HG02798 (cell line): Measurements from ENCODE around the gene C4BPA.

Experiments used
- ATAC-seq: cut with Tn5 transposase; IDR thresholded peaks from one replicate; pipeline ENCODE4 v1.9.1; 2021; ENCODE audit warnings: mild to moderate bottlenecking; ENCODE audit not compliant: unreplicated experiment, poor library complexity

The C4BPA gene

DNA sequence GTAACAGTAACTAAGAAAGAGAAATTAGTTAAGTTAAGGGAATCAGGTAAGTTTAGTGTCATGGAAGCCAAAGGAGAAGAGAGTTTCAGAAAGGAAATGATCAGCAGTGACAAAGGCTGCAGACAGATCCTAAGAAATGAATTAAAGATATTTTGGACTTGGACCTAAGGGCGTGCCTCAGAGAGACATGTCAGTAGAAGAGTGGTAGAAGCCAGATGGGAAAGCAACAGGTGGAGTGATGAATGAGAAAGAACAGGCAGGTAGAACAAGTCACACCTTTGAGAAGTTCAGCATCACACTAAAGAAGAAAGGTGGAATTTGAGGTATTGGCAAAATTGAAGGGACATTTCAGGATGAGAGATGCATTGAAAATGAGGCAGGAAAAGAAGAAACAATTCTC is 1.4 kb upstream of the C4BPA start:
- no peak for ATAC-seq

- ATAC-seq: no peak
Measured at GRCh38 chr1:207109004-207109403, 5.0 kb downstream of the C4BPA start.

DNA sequence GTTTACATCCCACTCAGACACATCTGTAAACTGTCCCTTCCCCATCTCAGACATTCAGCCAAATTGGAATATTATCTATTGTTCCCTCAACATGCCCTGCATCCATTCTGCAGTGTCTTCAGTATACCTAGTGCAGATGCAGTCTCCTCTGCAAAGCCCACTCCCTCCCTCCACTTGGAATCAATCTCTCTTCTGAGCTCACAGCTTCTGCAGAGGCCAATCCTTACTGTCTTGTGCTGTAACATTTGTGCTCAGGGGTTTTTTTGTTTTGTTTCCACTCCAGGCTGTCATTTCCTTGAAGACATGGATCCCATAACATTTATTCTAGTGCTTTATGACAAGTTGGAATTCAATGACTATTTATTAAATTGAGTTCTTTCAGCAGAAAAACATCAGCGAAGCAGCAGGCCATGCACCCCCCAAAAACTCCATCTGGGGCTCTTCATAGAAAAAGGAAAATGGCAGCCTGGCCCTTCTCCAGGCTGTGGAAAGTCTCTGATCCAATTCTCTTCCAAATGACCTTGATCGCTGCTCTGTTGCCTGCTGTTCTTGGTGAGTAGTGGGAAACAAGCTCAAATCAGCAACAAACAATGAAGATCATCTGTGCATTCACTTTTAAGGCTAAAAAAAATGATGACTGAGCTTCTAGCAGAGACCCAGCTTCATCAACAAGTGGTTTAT is 8.7 kb downstream of the C4BPA start:
- ATAC-seq: no peak

GRCh38 chr1:207115269-207115668 is 11.2 kb downstream of the C4BPA start:
- ATAC-seq: no peak

GRCh38 chr1:207124389-207124788 is 20.4 kb downstream of the C4BPA start:
- no peak for ATAC-seq

DNA sequence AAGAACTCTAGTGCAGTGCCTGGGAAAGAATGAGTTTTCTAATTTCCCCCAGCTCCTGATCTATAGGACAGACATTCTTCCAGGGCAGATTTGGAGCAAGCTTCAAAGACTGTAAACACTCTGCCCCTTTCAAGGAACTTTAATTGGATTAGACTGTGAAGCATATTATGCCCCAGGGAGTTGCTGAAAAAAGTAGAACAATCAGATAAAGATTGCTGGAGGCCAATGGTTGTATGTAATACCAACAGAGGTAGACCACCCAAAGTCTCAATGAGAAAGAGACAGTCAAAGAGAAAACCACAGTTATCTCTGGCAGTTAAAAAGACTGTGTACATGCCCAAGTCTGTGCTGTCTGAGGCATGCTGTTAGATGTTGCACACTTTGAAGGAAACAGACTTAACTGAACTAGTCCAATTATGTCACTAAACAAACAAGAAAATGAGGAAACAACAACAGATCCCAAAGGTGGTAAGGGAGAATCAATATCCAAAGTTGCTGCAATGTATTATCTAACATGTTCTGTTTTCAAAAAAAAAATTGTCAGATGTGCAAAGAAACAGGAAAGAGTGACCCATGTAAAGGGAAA is 24.4 kb downstream of the C4BPA start:
- ATAC-seq: no peak

DNA sequence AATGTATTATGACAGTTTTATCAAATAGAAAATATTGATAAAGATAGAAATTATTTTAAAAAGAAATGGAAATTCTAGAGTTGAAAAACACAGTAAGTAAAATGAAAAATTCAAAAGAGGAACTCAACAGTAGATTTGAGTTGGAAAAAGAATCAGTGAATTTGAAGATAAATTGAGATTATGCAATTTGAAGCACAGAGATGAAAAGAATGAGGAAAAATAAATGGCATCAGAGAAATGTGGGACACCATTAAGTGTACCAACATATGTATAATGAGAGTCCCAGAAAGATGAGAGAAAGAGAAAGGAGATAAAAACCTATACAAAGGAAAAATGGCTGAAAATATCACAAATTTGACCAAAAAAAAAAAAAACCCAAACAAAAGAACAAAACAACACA is 25.0 kb downstream of the C4BPA start:
- no peak for ATAC-seq

DNA sequence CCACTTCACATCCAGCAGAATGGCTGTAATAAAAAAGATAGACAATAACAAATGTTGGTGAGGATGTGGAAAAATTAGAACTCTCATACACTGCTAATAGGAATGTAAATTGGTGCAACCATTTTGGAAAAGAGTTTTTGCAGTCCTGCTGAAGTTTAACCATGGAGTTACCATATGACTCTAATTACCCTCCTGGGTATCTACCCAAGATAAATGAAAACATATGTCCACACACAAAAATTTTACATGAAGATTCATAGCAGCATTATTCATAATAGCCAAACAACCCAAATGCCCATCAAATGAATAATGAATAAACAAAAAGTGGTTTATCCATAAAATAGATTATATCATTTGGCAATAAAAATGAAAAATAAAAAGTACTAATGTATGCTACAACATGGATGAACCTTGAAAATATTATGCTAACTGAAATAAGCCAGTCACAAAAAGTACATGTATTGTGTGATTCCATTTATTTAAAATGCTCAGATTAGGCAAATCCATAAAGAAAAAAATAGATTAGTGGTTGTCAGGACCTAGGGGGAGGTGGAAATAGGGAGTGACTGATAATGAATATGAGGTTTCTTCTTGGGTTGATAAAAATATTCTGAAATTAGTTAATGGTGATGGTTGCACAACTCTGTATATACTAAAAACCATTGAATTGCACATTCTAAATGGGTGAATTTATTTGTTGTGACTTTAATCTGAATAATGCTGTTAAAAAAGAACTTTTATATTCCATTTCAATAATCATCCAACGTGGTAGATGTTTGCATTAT is 26.4 kb downstream of the C4BPA start:
- no peak for ATAC-seq

GRCh38 chr1:207131163-207131562 is 27.1 kb downstream of the C4BPA start:
- ATAC-seq: no peak

DNA sequence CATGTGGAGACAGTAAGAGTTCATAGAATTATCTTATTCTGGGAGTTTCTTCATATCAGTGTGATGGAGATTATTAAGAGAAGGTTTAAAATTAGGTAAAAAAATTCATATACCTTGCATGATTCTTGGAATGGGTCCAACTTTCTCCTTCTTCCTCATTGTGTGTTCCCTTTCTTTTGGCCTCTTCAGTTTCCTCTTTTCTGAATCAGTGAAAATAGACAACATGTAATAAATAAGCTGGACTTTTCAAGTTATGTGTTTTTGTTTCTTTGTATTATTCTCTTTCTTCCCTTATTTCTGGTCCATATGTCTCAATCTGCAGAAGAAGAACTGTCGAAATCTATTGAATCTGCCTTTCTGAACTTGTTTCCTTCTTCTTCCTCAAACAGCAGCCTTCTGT is 30.5 kb downstream of the C4BPA start:
- no peak for ATAC-seq

DNA sequence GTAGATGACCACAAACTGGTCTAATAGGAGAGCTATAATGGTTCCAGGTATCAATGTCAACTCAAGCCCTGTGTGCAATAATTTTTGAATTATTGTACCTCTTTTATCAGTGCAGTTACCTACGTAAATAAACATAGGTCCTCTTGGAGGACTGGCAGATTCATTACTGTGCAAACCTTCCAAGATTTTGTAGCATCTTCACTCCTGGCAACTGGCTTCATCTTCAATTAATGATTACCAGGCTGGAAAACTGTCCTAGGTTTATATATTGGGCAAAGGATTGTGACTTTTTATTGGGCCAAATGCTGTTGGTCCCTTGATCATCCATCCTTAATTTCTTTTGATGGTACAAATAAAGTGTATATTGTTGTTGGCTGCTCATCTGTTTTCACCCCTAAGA is 35.6 kb downstream of the C4BPA start:
- no peak for ATAC-seq

- ATAC-seq: no peak
Measured at GRCh38 chr1:207140536-207140935, 36.5 kb downstream of the C4BPA start.

- no peak for ATAC-seq
Measured at GRCh38 chr1:207145401-207146058, 41.5 kb downstream of the C4BPA start.

- no peak for ATAC-seq
Measured at GRCh38 chr1:207151920-207152319, 47.9 kb downstream of the C4BPA start.

DNA sequence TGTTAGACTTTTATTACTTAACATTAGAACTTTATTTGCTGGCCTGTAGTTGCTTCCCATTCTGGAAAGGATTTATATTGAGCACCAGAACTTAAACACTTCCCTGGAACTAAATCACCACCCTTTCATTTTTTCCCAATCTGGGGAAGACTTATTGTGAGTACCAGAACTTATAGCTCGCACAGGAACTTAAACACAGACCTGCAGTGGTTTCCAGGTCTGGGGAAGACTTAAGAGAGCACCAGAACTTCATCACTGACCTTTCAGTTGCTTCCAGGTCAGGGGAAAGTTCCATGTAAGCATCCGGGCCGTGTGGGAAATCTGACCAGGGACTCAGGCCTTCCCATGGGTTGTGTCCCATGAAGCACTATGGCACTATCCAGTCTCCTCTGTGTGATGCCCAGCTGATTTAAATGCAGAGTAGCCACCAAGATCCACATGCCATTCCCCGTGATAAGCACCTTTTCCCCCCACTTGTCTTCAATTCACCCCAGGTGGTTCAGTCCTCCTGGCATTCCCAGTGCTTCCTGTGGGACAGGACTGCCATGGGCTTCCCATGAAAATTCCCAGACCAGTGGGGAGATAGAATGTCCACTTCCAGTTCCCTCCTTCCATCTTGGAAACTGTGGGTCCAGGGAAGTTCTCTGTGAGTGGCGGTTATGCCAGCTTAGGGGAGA is 48.9 kb downstream of the C4BPA start:
- no peak for ATAC-seq

DNA sequence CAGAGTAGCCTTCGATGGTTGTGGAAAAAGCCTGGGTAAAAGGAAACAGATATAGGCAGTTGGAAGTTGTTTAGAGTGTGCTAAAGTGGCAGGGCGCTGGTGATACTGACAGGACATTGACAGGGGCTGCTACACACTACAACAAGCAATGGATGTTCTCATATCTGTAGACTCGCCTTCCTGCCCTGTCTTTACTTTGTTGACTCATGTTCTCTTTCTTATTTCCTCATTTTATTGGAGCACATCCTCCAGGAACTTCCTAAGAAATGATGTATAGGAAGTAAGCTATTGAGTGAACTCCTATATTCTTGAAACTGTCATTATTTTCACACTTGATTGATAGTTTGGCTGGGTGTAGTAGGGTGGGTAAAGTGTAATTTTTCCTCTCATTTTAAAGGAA is 51.0 kb downstream of the C4BPA start:
- ATAC-seq: no peak

DNA sequence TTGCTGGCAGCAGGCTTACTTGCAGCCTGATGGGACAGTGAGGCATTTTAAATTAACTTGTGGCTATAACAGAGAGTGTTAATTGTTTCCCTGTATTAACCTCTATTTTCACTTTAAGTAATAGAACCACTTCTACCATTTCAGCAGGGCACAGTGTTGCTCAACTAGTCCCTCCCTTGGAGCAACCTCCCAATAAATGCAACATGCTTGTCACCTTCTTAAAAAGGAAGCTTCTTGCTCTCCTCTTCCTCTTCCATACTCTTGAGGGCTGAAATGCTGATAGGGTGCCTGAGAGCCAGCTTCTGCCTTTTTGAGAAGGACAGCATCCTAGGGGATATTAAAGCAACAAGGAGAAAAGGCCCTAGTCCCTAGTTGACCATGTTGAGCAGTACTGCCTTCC is 52.1 kb downstream of the C4BPA start:
- ATAC-seq: no peak

DNA sequence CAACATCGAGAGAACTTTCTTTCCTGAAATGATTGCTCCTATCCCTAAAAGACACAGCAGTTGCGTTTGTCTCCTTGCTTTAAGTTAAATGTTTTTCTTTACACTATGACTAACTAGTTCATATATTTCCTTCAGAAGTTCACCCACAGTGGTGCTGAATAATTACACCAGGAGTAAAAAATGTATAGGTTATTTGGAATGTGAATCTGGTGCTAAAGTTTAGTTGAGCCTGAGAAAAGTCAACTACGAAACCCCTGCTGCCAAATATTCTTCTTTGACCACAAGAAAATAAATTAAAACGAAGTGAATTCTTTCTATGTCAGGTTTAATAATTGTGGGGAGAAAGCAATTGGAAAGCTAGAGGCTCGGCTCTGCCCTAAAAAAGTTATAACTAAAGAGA is 52.8 kb downstream of the C4BPA start:
- no peak for ATAC-seq

GRCh38 chr1:207164086-207164485 is 60.1 kb downstream of the C4BPA start:
- no peak for ATAC-seq

GRCh38 chr1:207172321-207172720 is 68.3 kb downstream of the C4BPA start:
- ATAC-seq: no peak

- ATAC-seq: no peak
Measured at GRCh38 chr1:207172885-207173284, 68.9 kb downstream of the C4BPA start.
